Testis (tissue), 3 donors: ENCODE results near the gene LRRC2. TPM values are rescaled to one million over a fixed set of nuclear protein-coding genes. Genes with fewer than 3 reads are reported as not detected.

Experiments used
- DNase-seq: peaks from one replicate; pipeline ENCODE4 v3.0.0-alpha.2; 2019
- H3K27ac ChIP-seq, 2 donors: fragments of 200-600 bp; sonication (generic); one replicate each; pipeline ENCODE4 v1.5.1; 2019
- H3K27me3 ChIP-seq: fragments of 200-600 bp; sonication (generic); one replicate; pipeline ENCODE4 v1.5.1; 2019
- H3K36me3 ChIP-seq: fragments of 200-600 bp; sonication (generic); one replicate; pipeline ENCODE4 v1.5.1; 2017; ENCODE audit warnings: low read depth; ENCODE audit errors: missing control alignments
- H3K4me1 ChIP-seq: fragments of 200-600 bp; sonication (generic); one replicate; pipeline ENCODE4 v1.5.1; 2019
- H3K4me3 ChIP-seq, 2 donors: fragments of 200-600 bp; sonication (generic); one replicate each; pipeline ENCODE4 v1.5.1; 2017 to 2019
- H3K9me3 ChIP-seq: fragments of 200-600 bp; sonication (generic); one replicate; pipeline ENCODE4 v1.5.1; 2017
- POLR2A ChIP-seq: fragments of 450-650 bp; IDR thresholded peaks from one replicate; pipeline ENCODE4 v1.6.1; 2017; ENCODE audit warnings: antibody characterized with exemption, mild to moderate bottlenecking, moderate library complexity
- WGBS, 2 donors: methylation state at CpG; one replicate each; pipeline ENCODE4 v1.1.5; 2018; 5-methylcytosine and 5-hydroxymethylcytosine counted together
- intact Hi-C: fragments of 100-400 bp; cut with DNase I; formaldehyde crosslinking; loops from one replicate; pipeline ENCODE4 v1.15.1; 2023; ENCODE audit warnings: low total_unique reads
- polyA plus RNA-seq: library from polyadenylated mRNA; stranded (reverse); fragments of 350-450 nt; fragmentation: Illumina TruSeq; extraction: RNeasy Lipid Tissue Mini Kit (QIAGEN cat#74804); gene quantifications from one replicate; pipeline ENCODE4 v1.2.3, GENCODE V29; 2014; ENCODE audit warnings: low read depth, low replicate concordance; ENCODE audit not compliant: insufficient read depth
- total RNA-seq, 2 donors: library from RNA; depleted of rRNA; stranded (reverse); fragments of >200 nt; gene quantifications; one replicate each; pipeline ENCODE4 v1.2.3, GENCODE V29; 2016
- TF ChIP-seq, protein P1 (sequence below), 3 experiments: fragments of 450-650 bp in 2 of 3; fragments of 200-600 bp in 1 of 3; sonication (generic) in 1 of 3; IDR thresholded peaks; one replicate each; pipeline ENCODE4 v1.5.1; 2016 to 2019; ENCODE audit warnings: antibody characterized with exemption in 3 of 3, mild to moderate bottlenecking in 2 of 3, moderate library complexity in 1 of 3

Gene LRRC2
- total and polyA plus RNA-seq, 3 donors from 2014 or later = 0.71 to 2.2 (median 0.99) TPM

DNA sequence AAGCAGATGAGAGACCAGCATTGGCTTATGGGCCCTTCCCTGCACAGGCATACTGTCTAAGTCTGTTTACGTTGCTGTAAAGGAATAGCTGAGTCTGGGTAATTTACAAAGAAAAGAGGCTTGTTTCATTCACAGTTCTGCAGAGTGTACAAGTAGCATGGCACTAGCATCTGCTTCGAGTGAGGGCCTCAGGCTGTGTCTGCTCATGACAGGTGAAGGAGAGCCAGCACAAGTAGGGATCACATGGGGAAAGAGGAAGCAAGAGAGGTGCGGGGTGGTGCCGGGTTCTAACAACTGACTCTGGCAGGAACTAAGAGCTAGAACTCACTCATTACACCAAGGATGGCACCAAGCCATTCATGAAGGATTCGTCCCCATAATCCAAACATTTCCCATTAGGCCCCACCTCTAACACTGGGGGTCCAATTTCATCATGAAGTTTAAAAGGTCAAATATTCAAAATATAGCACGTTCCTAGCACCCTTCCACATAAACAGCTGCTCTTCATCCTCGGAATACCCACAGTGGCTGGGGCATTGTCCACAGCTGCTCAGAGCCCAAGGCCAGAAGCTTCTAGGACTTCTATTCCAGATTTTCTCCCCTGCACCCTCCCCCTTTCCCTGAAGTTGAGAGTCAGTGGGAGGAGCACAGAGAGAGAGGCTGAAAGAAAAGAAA lies 62.8 kb downstream of the LRRC2 start:
- no peaks in the 10 kb centered on the region for H3K36me3 ChIP-seq
- DNase-seq = no peak
- H3K27ac ChIP-seq = no peak overlapping the region
- H3K4me3 ChIP-seq = no peak overlapping the region
- H3K4me1 ChIP-seq = no peaks in the 10 kb centered on the region
- H3K27me3 ChIP-seq = no peaks in the 10 kb centered on the region
- 82 to 84% methylated on average over 7 of the region's 7 CpGs for WGBS, 2 donors
- TF ChIP-seq POLR2A = no peak
- TF ChIP-seq, protein P1, sequence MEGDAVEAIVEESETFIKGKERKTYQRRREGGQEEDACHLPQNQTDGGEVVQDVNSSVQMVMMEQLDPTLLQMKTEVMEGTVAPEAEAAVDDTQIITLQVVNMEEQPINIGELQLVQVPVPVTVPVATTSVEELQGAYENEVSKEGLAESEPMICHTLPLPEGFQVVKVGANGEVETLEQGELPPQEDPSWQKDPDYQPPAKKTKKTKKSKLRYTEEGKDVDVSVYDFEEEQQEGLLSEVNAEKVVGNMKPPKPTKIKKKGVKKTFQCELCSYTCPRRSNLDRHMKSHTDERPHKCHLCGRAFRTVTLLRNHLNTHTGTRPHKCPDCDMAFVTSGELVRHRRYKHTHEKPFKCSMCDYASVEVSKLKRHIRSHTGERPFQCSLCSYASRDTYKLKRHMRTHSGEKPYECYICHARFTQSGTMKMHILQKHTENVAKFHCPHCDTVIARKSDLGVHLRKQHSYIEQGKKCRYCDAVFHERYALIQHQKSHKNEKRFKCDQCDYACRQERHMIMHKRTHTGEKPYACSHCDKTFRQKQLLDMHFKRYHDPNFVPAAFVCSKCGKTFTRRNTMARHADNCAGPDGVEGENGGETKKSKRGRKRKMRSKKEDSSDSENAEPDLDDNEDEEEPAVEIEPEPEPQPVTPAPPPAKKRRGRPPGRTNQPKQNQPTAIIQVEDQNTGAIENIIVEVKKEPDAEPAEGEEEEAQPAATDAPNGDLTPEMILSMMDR (IDR thresholded peaks at IDR 0.05) = no peak
- H3K9me3 ChIP-seq = no peaks in the 10 kb centered on the region
- intact Hi-C loops = no loop called here

DNA sequence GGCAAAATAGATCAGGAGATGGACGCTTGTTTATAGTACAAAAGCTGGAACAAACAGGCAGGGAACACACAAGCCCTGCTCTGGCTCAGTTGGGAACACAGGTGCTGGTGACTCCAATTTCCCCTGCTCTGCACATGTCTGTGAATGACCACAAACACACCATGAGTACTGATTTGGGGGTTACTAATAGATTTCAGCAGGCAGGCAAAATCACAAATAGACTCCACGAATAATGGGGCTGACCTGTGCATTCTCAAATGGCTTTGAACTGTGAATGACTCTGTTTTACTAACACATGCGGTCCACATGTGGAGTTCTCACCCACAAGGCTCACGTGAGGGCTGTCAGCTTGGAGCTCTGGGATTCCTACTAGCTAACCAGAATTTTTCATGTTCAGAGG lies 64.4 kb downstream of the LRRC2 start:
- intact Hi-C loops = no loop called here
- Histone ChIP-seq H3K9me3 (no peaks in the 10 kb centered on the region), H3K4me3 (no peak overlapping the region), H3K27ac (no peak overlapping the region), H3K4me1 (no peaks in the 10 kb centered on the region), H3K36me3 (no peaks in the 10 kb centered on the region), H3K27me3 (no peaks in the 10 kb centered on the region)
- 88 to 95% methylated on average over 4 of the region's 4 CpGs for WGBS, 2 donors
- DNase-seq = no peak
- TF ChIP-seq, protein P1 (IDR thresholded peaks at IDR 0.05) = no peak
- TF ChIP-seq POLR2A = no peak

DNA sequence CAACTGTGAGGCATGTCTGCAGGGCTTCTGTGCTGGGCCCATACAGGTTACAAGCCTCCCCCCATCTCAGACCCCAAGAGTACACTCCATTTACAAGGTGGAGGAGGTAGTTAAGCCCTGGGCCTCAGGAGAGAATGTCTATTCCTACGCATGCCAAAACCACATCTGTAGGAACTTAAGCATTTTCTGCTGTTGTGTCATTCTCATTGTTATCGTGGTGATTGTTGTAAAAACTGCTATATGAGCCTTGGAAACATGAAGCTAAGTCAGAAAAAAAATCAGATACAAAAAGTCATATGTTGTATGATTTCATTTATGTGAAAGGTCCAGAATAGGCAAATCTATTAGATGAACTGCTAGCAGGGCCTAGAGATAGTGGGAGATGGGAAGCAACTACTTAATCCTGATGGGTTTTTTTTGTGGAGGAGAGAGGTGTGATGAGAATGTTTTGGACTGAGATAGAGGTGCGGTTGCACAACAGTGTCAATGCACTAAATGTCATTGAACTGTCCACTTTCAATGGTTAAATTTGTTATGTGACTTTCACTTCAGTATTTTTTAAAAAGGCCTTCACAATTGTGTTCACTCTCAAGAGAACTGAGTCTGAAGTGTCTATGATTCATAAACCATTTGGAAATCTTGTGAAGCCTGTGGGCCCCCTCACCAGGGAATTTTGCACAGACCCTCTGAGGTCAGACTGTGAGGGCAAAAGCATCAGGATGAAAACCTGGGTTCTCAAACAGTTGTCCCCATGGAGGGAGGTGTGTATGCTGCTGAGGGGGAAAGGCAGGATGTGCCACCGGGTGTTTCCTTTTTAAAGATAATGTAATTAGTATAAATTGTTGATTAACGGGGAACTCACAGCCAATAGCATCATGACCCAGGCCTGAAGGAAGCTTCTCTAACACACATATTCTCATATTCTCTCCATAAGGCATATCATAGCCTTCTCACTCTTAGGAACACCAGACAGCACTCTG lies 65.2 kb downstream of the LRRC2 start:
- Histone ChIP-seq H3K4me3 (no peak overlapping the region), H3K4me1 (no peaks in the 10 kb centered on the region), H3K36me3 (no peaks in the 10 kb centered on the region), H3K27me3 (no peaks in the 10 kb centered on the region), H3K27ac (no peak overlapping the region), H3K9me3 (no peaks in the 10 kb centered on the region)
- WGBS, 2 donors = 79 to 82% methylated on average over 5 of the region's 5 CpGs
- intact Hi-C loops = no loop called here
- TF ChIP-seq POLR2A = no peak
- TF ChIP-seq, protein P1 (IDR thresholded peaks at IDR 0.05) = no peak
- DNase-seq = no peak

DNA sequence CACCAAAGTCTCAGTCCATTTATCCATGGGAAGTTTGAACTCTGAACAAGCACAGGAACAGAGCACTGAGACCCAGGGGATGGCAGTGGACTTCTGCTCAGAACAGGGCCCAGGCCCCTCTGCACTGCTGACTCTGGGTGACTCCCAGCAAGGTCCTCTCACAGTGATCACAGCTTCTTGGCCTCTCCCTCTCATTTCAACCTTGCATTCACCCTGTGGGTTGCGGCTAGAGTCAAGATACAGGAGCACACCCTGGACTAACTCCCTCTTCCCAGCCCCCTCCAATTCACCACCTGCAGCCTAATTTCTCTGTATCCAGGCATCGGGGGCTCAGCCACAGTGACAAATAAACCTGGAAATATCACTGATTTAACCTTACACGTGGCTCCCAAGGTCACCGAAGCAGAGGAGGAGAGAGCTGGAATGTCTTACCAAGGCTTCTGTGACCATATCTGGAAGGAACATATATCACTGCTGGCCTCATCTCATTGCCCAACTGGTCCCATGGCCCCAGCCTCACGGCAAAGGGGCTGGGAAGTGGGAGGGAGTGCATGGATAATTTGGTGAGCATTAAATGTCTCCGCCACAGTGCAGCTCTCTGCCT lies 67.1 kb downstream of the LRRC2 start:
- TF ChIP-seq, protein P1 (IDR thresholded peaks at IDR 0.05) = no peak
- no peak for TF ChIP-seq POLR2A
- no peak for DNase-seq

More for the DNA sequence above, 67.1 kb downstream of the LRRC2 start:
- intact Hi-C loops = no loop called here
- Histone ChIP-seq H3K4me1 (no peaks in the 10 kb centered on the region), H3K27me3 (no peaks in the 10 kb centered on the region), H3K36me3 (no peaks in the 10 kb centered on the region), H3K27ac (no peak overlapping the region), H3K9me3 (no peaks in the 10 kb centered on the region), H3K4me3 (no peak overlapping the region)
- 44 to 51% methylated on average over 5 to 6 of the region's 6 CpGs for WGBS, 2 donors
